GM13976 (cell line): Measurements from ENCODE around the gene SLC18A3.
A peak's percentile ranks its signal among the peaks of the same experiment; 100 is the strongest.

Source experiments
- DNase-seq: peaks from one replicate; pipeline ENCODE4 v3.0.0; 2012; ENCODE audit warnings: low spot score
- CTCF ChIP-seq: IDR thresholded peaks from 2 replicates; pipeline ENCODE4 v1.5.1; 2012; ENCODE audit warnings: borderline replicate concordance, mild to moderate bottlenecking; ENCODE audit not compliant: insufficient read depth; ENCODE audit errors: extremely low read depth, missing control alignments, control extremely low read depth
- in situ Hi-C: fragments of 300-500 bp; cut with MboI; formaldehyde crosslinking; loops from one replicate; pipeline ENCODE4 v1.12.0; 2022; ENCODE audit warnings: low sequenced_read_pairs, mixed read lengths, inconsistent platforms; ENCODE audit not compliant: unreplicated experiment

The SLC18A3 gene

GRCh38 chr10:49661140-49661856 lies 51.2 kb downstream of the SLC18A3 start:
- DNase-seq = peak; percentile 6
- in situ Hi-C loops = no loop called here
- no peak for TF ChIP-seq CTCF
